Adipocyte (in vitro differentiated cells): ENCODE data around the gene ARFGEF3.

Experiments used
- DNase-seq: peaks from one replicate; pipeline ENCODE4 v3.0.0-alpha.2; 2015; ENCODE audit warnings: low read depth
- H3K27me3 ChIP-seq: replicated peaks from 2 replicates; pipeline ENCODE4 v1.7.0; 2013; ENCODE audit warnings: mild to moderate bottlenecking, low read length, moderate library complexity; ENCODE audit not compliant: control insufficient read depth, insufficient read depth
- H3K36me3 ChIP-seq: 2 replicates; pipeline ENCODE4 v1.7.0; 2013; ENCODE audit warnings: low read length, mild to moderate bottlenecking, moderate library complexity; ENCODE audit not compliant: control insufficient read depth, insufficient read depth, severe bottlenecking
- H3K4me1 ChIP-seq: 2 replicates; pipeline ENCODE4 v1.7.0; 2013; ENCODE audit warnings: mild to moderate bottlenecking, low read length, moderate library complexity; ENCODE audit not compliant: control insufficient read depth, insufficient read depth
- H3K4me3 ChIP-seq: 2 replicates; pipeline ENCODE4 v1.7.0; 2013; ENCODE audit warnings: mild to moderate bottlenecking, low read length, moderate library complexity
- H3K9ac ChIP-seq: 2 replicates; pipeline ENCODE4 v1.7.0; 2013; ENCODE audit warnings: mild to moderate bottlenecking, low read length, moderate library complexity
- H3K9me3 ChIP-seq: 2 replicates; pipeline ENCODE4 v1.7.0; 2013; ENCODE audit warnings: mild to moderate bottlenecking, low read length, moderate library complexity; ENCODE audit not compliant: control insufficient read depth

The ARFGEF3 gene

DNA sequence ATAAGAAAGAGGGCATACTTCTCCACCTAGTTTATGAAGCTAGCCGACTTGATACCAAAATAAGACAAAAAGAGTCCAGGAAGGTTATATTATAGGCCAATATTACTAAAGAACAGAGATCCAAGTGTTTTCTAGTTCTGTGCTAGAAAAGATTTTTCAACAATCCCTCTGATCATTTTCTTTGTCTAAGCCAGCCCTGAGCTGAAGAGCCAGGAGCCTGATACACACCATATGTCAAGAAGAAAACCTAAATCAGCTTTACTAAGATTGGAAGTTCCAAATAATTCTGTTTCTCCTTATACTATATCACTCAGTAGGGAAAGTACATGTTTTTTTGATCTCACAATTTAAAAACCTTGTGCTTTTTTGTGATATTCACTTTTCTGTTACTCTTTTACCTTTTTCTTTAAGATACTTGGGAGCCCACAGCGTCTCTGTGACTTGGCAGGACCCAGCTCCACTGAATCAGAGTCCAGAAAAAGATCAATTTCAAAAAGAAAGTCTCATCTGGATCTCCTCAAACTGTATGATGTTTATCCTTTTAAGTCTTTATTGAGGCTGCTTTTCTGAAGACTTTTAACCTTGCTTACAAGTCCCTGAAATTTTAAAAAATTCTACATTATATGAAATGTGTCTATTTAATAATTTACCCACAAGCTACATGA lies 99.5 kb downstream of the ARFGEF3 start:
- Histone ChIP-seq H3K9ac (no peak overlapping the region), H3K4me3 (no peak overlapping the region), H3K4me1 (no peaks in the 10 kb centered on the region), H3K9me3 (no peaks in the 10 kb centered on the region), H3K27me3 (peaks cover 12% of the 10 kb centered on the region), H3K36me3 (no peaks in the 10 kb centered on the region)
- DNase-seq, result no peak

DNA sequence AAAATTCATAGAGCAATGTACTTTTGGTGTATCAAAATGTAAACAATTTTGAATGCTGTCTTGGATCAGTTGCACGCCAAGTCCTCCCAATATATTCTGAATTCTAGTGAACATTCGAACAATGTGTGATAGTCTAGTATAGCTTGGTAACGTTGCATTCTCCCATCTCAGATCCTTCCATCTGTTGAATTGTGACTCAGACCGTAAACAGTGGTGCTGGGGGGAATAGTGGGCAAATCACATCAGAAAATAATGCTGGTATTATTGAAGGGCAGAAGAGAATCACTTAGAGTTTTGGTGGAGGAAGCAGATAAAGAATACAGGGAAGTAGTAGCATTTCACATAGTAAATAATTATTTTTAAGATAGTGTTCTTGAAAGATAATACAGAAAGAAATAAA lies 102.2 kb downstream of the ARFGEF3 start:
- Histone ChIP-seq H3K4me1 (no peaks in the 10 kb centered on the region), H3K36me3 (no peaks in the 10 kb centered on the region), H3K4me3 (no peak overlapping the region), H3K9ac (no peak overlapping the region), H3K9me3 (no peaks in the 10 kb centered on the region), H3K27me3 (peaks cover 15% of the 10 kb centered on the region)
- no peak for DNase-seq

DNA sequence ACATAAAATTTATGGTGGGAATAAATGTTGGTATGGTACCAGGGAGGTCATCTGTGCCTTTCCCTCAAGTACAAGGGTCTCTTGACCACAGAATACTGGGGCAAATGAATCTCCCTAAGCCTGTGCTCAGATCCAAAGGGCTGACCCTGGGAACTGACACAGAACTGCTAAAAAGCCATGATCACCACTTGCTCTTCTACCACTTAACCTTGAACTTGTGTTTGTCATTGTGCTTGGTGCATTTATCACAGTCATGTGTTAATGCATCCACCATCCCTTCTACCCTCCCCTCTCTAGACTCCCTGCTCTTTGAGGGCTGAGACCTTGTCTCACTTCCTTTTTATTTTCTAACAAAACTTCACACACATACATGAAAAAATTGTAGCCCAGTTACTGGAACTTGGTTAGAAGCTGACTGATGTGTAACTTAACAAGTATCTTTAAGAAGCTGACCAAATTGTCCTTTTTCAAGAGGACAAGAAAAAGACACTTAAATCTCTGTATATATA lies 102.7 kb downstream of the ARFGEF3 start:
- H3K4me3 ChIP-seq, result no peak overlapping the region
- no peaks in the 10 kb centered on the region for H3K4me1 ChIP-seq
- no peaks in the 10 kb centered on the region for H3K9me3 ChIP-seq
- DNase-seq, result no peak
- H3K9ac ChIP-seq, result no peak overlapping the region
- peaks cover 19% of the 10 kb centered on the region for H3K27me3 ChIP-seq
- H3K36me3 ChIP-seq, result no peaks in the 10 kb centered on the region

DNA sequence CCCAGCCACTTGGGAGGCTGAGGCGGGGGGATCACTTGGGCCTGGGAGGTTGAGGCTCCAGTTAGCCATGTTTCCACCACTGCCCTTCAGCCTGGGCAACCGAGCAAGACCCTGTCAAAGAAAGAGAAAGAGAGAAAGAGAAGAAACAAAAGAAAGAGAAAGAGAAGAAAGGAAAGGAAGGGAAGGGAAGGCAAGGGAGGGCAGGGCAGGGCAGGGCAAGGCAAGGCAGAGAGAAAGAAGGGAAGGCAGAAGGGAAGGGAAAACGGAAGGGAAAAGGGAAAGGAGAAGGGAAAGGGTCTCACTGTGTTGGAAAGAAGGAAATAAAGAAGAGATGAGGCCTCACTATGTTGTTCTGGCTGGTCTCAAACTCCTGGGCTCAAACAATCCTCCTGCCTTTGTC lies 104.4 kb downstream of the ARFGEF3 start:
- Histone ChIP-seq H3K9ac (no peak overlapping the region), H3K4me1 (no peaks in the 10 kb centered on the region), H3K9me3 (no peaks in the 10 kb centered on the region), H3K27me3 (peaks cover 26% of the 10 kb centered on the region), H3K36me3 (no peaks in the 10 kb centered on the region), H3K4me3 (no peak overlapping the region)
- DNase-seq, result no peak

DNA sequence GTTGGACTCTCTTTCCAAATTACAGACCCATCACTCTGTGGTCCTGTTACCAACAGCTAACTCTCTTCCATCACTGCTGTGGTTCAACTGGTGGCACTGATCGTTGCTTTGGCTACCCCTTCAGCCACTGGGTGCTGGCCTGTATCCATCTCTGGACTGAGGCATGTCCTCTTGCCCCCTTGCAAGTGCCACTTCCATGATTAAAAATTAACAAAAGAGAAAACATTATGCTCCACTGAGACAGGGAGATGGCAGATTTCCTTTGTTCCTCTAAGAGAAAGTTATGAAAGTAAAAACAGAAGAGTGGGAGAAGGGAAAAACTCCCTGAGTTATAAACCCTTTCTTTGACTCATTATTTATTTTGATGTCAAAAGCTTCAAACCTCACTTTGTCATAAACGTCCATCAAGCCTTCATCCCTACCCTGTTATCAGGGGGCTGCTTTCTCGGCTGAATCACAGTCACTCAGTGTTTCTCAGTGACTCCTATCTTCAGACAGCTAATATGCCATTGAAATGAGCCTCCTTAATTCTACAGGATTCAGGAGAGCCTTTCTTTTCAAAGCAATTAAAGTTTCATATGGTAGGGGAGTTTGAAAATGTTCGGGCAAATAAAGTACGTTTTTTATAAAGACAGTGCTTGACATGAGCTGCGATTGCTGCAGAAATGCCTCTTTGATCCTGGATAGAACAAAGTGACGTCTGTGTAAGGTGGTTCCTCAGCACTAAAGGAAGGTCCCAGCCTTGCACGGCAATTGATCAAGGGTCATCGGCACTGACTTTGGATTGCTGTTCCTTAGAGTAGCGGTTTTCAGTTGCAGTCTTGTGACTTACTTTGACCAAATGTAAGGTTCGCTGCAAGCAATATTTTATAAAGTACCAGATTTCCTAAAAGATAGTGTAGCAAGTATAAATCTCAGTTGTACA lies 106.5 kb downstream of the ARFGEF3 start:
- no peak overlapping the region for H3K9ac ChIP-seq
- H3K4me3 ChIP-seq, result no peak overlapping the region

DNA sequence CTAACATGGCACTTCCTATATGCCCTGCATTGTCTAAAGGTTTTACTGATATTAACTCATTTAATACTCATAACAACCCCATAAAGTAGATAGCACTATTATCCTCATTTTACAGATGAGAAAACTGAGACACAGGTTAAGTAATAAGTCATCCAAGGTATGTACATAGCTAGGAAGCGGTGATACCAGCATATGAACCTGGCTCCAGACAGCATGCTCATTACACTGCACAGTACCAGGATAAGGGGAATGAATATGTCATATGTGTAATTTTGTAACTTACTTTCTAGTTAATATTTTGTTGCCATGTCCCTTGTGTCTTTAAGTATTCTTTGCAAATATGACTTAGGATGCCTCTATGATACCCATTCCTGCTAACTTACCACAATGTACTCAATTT lies 109.7 kb downstream of the ARFGEF3 start:
- H3K36me3 ChIP-seq, result no peaks in the 10 kb centered on the region
- no peaks in the 10 kb centered on the region for H3K4me1 ChIP-seq
- H3K4me3 ChIP-seq, result no peak overlapping the region
- no peak for DNase-seq
- H3K9ac ChIP-seq, result no peak overlapping the region
- H3K27me3 ChIP-seq, result peaks cover 24% of the 10 kb centered on the region
- H3K9me3 ChIP-seq, result no peaks in the 10 kb centered on the region

More for the DNA sequence above, 106.5 kb downstream of the ARFGEF3 start:
- Histone ChIP-seq H3K9me3 (no peaks in the 10 kb centered on the region), H3K27me3 (peaks cover 26% of the 10 kb centered on the region), H3K36me3 (no peaks in the 10 kb centered on the region), H3K4me1 (no peaks in the 10 kb centered on the region)
- no peak for DNase-seq

DNA sequence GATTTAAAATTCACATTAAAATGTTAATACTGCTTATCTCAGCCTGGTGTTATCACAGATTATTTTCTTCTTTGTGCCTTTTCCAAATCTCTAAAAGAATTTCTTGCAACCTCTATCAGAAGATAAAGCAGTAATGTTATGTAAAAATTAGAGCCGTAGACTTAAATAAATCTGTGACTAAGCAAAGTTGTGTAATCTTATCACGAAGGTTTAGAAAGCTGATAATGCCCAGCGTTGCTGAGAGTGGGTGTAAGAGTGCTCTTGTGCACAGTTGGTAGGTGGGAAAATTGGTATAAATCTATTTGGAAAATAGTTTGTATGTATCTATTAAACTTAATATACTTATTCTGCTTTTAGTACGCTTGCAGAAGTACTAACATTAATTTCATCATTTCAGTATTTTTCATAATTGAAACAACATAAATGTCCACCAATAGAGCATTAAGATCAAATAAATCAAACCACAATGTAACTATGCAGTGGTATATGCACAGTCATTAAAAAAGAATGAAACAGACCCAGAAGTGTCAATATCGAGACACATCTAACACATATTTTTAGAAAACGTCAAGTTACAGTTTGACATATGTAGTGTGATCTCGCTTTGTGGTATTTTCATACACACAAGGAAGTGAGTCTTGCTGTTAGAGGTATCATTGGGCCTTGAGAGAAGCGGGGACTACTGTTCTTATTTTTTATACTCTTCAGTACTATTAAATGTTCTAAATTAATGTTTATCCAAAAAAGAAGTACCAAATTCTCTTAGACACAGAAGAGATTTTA lies 111.0 kb downstream of the ARFGEF3 start:
- Histone ChIP-seq H3K9me3 (no peaks in the 10 kb centered on the region), H3K36me3 (no peaks in the 10 kb centered on the region), H3K4me3 (no peak overlapping the region), H3K9ac (no peak overlapping the region), H3K4me1 (no peaks in the 10 kb centered on the region), H3K27me3 (peaks cover 24% of the 10 kb centered on the region)
- DNase-seq, result no peak

DNA sequence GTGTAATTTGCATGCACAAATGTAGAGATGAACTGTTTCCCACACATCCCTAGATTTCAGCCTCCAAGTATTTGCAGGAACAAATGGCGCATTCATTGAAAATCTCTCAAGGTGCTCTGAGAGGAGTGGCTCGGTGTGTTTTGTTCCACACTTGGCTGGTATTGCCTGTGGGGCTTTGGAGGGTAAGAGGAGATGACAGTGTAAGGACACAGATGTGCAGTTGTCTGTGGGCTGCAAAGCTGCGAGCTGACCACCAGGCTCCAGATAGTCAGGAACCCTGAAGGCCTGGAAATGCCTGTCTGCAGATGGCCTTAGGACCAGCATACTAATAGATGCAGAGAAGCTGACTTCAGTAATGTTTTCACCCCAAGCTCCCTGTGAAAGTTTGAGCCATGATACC lies 114.2 kb downstream of the ARFGEF3 start:
- no peak overlapping the region for H3K4me3 ChIP-seq
- H3K27me3 ChIP-seq, result peaks cover 4% of the 10 kb centered on the region
- DNase-seq, result no peak
- H3K36me3 ChIP-seq, result no peaks in the 10 kb centered on the region
- H3K9me3 ChIP-seq, result no peaks in the 10 kb centered on the region
- H3K9ac ChIP-seq, result no peak overlapping the region
- H3K4me1 ChIP-seq, result no peaks in the 10 kb centered on the region

DNA sequence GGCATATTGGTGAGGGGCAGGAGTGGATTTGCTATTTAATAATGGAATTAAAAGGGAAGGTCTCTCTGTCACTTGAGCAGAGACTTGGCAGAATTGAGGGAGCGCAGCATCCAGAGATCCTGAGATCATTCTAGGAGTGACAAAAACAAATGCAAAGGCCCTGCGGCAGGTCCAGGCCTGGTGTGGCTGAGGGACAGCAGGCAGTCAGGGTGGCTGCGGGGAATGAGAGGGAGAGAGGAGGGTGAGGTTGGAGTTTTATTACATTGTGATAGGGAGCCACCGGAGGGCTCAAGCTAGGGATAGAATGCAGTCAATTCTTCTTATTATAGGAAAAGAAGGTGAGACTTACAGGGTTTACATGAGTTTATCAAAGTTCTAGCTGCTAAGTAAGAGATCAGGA lies 116.1 kb downstream of the ARFGEF3 start:
- DNase-seq, result no peak
- no peak overlapping the region for H3K4me3 ChIP-seq
- no peaks in the 10 kb centered on the region for H3K36me3 ChIP-seq
- H3K9me3 ChIP-seq, result no peaks in the 10 kb centered on the region
- H3K9ac ChIP-seq, result no peak overlapping the region
- peaks cover 4% of the 10 kb centered on the region for H3K27me3 ChIP-seq
- H3K4me1 ChIP-seq, result no peaks in the 10 kb centered on the region

DNA sequence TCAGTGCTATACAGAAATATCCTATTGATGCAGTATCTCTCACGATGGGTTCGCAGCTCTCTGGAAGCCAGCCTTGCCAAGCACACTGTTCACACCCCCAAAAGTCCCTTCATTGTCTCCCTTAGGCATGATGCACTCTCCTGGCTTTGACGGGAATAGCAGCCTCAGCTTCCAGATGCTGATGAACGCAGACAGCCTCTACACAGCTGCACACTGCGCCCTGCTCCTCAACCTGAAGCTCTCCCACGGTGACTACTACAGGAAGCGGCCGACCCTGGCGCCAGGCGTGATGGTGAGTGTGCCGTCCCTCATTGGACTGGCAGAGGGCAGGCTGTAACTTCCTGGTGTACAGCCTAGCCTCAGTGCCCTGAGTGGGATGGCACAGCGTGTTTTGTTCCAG lies 116.6 kb downstream of the ARFGEF3 start:
- H3K9ac ChIP-seq, result no peak overlapping the region
- no peaks in the 10 kb centered on the region for H3K36me3 ChIP-seq
- no peak for DNase-seq
- no peaks in the 10 kb centered on the region for H3K4me1 ChIP-seq
- H3K4me3 ChIP-seq, result no peak overlapping the region
- H3K27me3 ChIP-seq, result peaks cover 4% of the 10 kb centered on the region
- H3K9me3 ChIP-seq, result no peaks in the 10 kb centered on the region

DNA sequence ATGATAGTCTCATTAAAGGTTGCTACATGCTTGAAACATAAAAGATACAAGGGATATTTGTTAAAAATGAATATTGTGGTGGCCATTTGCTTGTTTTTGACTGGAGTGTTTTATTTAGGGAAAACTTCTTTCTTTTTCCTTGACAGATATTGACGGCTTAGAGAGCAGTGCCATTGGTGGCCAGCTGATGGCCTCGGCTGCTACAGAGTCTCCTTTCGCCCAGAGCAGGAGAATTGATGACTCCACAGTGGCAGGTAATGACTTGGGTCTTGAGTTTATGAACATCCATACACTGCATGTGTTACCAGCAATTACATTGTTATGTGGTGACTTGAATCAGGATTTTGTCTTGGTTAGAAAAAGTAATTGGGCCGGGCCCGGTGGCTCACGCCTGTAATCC lies 124.1 kb downstream of the ARFGEF3 start:
- Histone ChIP-seq H3K4me1 (no peaks in the 10 kb centered on the region), H3K9me3 (no peaks in the 10 kb centered on the region), H3K4me3 (no peak overlapping the region), H3K36me3 (no peaks in the 10 kb centered on the region), H3K9ac (no peak overlapping the region), H3K27me3 (no peaks in the 10 kb centered on the region)
- DNase-seq, result no peak
